IMR-90 (cell line): Measurements from ENCODE around the gene RPRML. TPM values are rescaled to one million over a fixed set of nuclear protein-coding genes. Genes with fewer than 3 reads are reported as not detected.

ENCODE experiments used
- ATAC-seq: fragments of 200-7000 bp; cut with Tn5 transposase; 2 replicates; pipeline ENCODE4 v1.9.1; 2020; ENCODE audit warnings: low read depth, mild to moderate bottlenecking, moderate library complexity
- BruUV-seq: library from RNA; stranded (reverse); fragments of 400-500 nt; replicated peaks from 2 replicates; lab custom pipeline; 2021; lab: Mats Ljungman, UMichigan
- CTCF ChIA-PET: fragments of 300-600 bp; formaldehyde crosslinking; extraction: SDS; loops from one replicate; lab custom pipeline; 2021; ENCODE audit warnings: antibody characterized with exemption; lab: Yijun Ruan, JAX
- POLR2A ChIA-PET: fragments of 300-600 bp; sonication (Branson Sonifier 250); formaldehyde crosslinking; loops from one replicate; lab custom pipeline; 2022; ENCODE audit warnings: antibody characterized with exemption; ENCODE audit not compliant: unreplicated experiment; lab: Charles Lee
- DNase-seq: peaks from one replicate; pipeline ENCODE4 v3.0.0; 2013
- H2AFZ ChIP-seq: replicated peaks from 2 replicates; pipeline ENCODE3; 2013; ENCODE audit warnings: low read length, mild to moderate bottlenecking; ENCODE audit not compliant: poor library complexity
- H2AK5ac ChIP-seq: 2 replicates; pipeline ENCODE4 v1.6.1; 2013; ENCODE audit warnings: low read depth, low read length, inconsistent platforms
- H2AK9ac ChIP-seq: replicated peaks from 2 replicates; pipeline ENCODE3; 2013; ENCODE audit warnings: mild to moderate bottlenecking, low read depth, low read length, moderate library complexity; ENCODE audit not compliant: poor library complexity
- H2BK120ac ChIP-seq: 2 replicates; pipeline ENCODE4 v1.6.1; 2013; ENCODE audit warnings: low read depth, low read length, inconsistent platforms
- H2BK15ac ChIP-seq: 3 replicates; pipeline ENCODE4 v1.6.1; 2013; ENCODE audit warnings: low read depth, low read length, inconsistent platforms
- H2BK20ac ChIP-seq: 2 replicates; pipeline ENCODE4 v1.6.1; 2013; ENCODE audit warnings: low read depth, mild to moderate bottlenecking, inconsistent platforms, low read length, moderate library complexity
- H2BK5ac ChIP-seq: 2 replicates; pipeline ENCODE4 v1.6.1; 2013; ENCODE audit warnings: mild to moderate bottlenecking, low read depth, low read length, inconsistent platforms; ENCODE audit not compliant: poor library complexity, severe bottlenecking
- H3K14ac ChIP-seq: replicated peaks from 2 replicates; pipeline ENCODE4 v1.6.1; 2013; ENCODE audit warnings: low read depth, low read length, inconsistent platforms
- H3K18ac ChIP-seq: 2 replicates; pipeline ENCODE4 v1.6.1; 2013; ENCODE audit warnings: low read depth, low read length, control low read depth
- H3K23ac ChIP-seq: 2 replicates; pipeline ENCODE4 v1.6.1; 2013; ENCODE audit warnings: low read depth, low read length, inconsistent platforms
- H3K27ac ChIP-seq: 2 replicates; pipeline ENCODE4 v1.5.1; 2013; ENCODE audit warnings: mild to moderate bottlenecking, control low read depth, low read length; ENCODE audit not compliant: insufficient read depth
- H3K27me3 ChIP-seq: 2 replicates; pipeline ENCODE4 v1.6.1; 2013; ENCODE audit warnings: low read length; ENCODE audit not compliant: control insufficient read depth, insufficient read depth
- H3K36me3 ChIP-seq: 2 replicates; pipeline ENCODE4 v1.6.1; 2013; ENCODE audit warnings: low read length, mixed read lengths; ENCODE audit not compliant: control insufficient read depth, insufficient read depth
- H3K4ac ChIP-seq: 2 replicates; pipeline ENCODE4 v1.6.1; 2013; ENCODE audit warnings: low read depth, low read length, inconsistent platforms
- H3K4me1 ChIP-seq: 2 replicates; pipeline ENCODE4 v1.6.1; 2013; ENCODE audit warnings: low read length, mixed read lengths; ENCODE audit not compliant: control insufficient read depth, insufficient read depth
- H3K4me2 ChIP-seq: 2 replicates; pipeline ENCODE4 v1.6.1; 2013; ENCODE audit warnings: low read depth, mild to moderate bottlenecking, control low read depth, low read length, moderate library complexity
- H3K4me3 ChIP-seq: 2 replicates; pipeline ENCODE4 v1.5.1; 2013; ENCODE audit warnings: low read depth, mild to moderate bottlenecking, control low read depth, low read length, moderate library complexity; ENCODE audit not compliant: insufficient read depth
- H3K56ac ChIP-seq: 2 replicates; pipeline ENCODE4 v1.6.1; 2013; ENCODE audit warnings: low read length, inconsistent platforms; ENCODE audit not compliant: insufficient read depth; ENCODE audit errors: extremely low read depth
- H3K79me1 ChIP-seq, 2 experiments: 2 replicates each; pipeline ENCODE4 v1.6.1; 2013; ENCODE audit warnings: low read length in 2 of 2, inconsistent platforms in 1 of 2, low read depth in 1 of 2
- H3K9ac ChIP-seq: 2 replicates; pipeline ENCODE4 v1.6.1; 2013; ENCODE audit warnings: low read depth, low read length, control low read depth
- H3K9me1 ChIP-seq: 2 replicates; pipeline ENCODE4 v1.6.1; 2013; ENCODE audit warnings: low read length, inconsistent platforms; ENCODE audit not compliant: insufficient read depth
- H3K9me3 ChIP-seq: 2 replicates; pipeline ENCODE4 v1.6.1; 2013; ENCODE audit warnings: low read length; ENCODE audit not compliant: control insufficient read depth, insufficient read depth
- H4K20me1 ChIP-seq: 2 replicates; pipeline ENCODE4 v1.6.1; 2013; ENCODE audit warnings: low read length, inconsistent platforms; ENCODE audit not compliant: insufficient read depth
- H4K5ac ChIP-seq: 2 replicates; pipeline ENCODE4 v1.6.1; 2013; ENCODE audit warnings: mild to moderate bottlenecking, low read depth, low read length, control low read depth
- H4K8ac ChIP-seq, 2 experiments: 2 replicates each; pipeline ENCODE4 v1.6.1; 2013; ENCODE audit warnings: low read depth in 2 of 2, low read length in 2 of 2, control low read depth in 1 of 2, inconsistent platforms in 1 of 2
- H4K91ac ChIP-seq: 2 replicates; pipeline ENCODE4 v1.6.1; 2013; ENCODE audit warnings: low read depth, low read length, inconsistent platforms; ENCODE audit not compliant: insufficient read depth
- BHLHE40 ChIP-seq: fragments of 150-350 bp; IDR thresholded peaks from 2 replicates; pipeline ENCODE4 v1.6.1; 2016; ENCODE audit warnings: mild to moderate bottlenecking, low read depth, low read length
- CEBPB ChIP-seq: IDR thresholded peaks from 2 replicates; pipeline ENCODE4 v1.6.1; 2012; ENCODE audit warnings: low read depth, low read length, improper control_type of control experiment
- MAFK ChIP-seq: IDR thresholded peaks from 2 replicates; pipeline ENCODE4 v1.6.1; 2012; ENCODE audit warnings: low read depth, low read length, improper control_type of control experiment
- MAZ ChIP-seq: IDR thresholded peaks from 2 replicates; pipeline ENCODE4 v1.6.1; 2012; ENCODE audit warnings: low read depth, mild to moderate bottlenecking, low read length, improper control_type of control experiment, moderate library complexity, borderline replicate concordance
- POLR2A ChIP-seq: IDR thresholded peaks from 2 replicates; pipeline ENCODE4 v1.6.1; 2012; ENCODE audit warnings: mild to moderate bottlenecking, low read depth, low read length
- SMC3 ChIP-seq: fragments of 150-350 bp; IDR thresholded peaks from 2 replicates; pipeline ENCODE4 v1.6.1; 2016; ENCODE audit warnings: low read depth, mild to moderate bottlenecking, antibody characterized with exemption, low read length, moderate library complexity
- USF2 ChIP-seq: fragments of 150-350 bp; IDR thresholded peaks from 2 replicates; pipeline ENCODE4 v1.6.1; 2017; ENCODE audit warnings: mild to moderate bottlenecking, antibody characterized with exemption, low read length, low read depth
- WGBS, 2 experiments: methylation state at CpG; one replicate each; pipeline versions ENCODE4 v1.1.5 to v1.1.7; 2013; ENCODE audit warnings: missing lambda C conversion rate in 2 of 2; ENCODE audit not compliant: insufficient read length in 1 of 2; ENCODE audit errors: extremely low coverage in 2 of 2; 5-methylcytosine and 5-hydroxymethylcytosine counted together
- dilution Hi-C: fragments of 300-500 bp; cut with HindIII; formaldehyde crosslinking; loops from one replicate; pipeline ENCODE4 v1.14.3; 2018; ENCODE audit warnings: low sequenced_read_pairs; ENCODE audit not compliant: unreplicated experiment
- in situ Hi-C: fragments of 300-500 bp; cut with MboI; formaldehyde crosslinking; loops from 3 replicates; pipeline ENCODE4 v1.14.3; 2019; ENCODE audit warnings: low sequenced_read_pairs, inconsistent platforms, mixed read lengths
- intact Hi-C: fragments of 100-400 bp; cut with micrococcal nuclease; formaldehyde crosslinking; loops from 2 replicates; pipeline ENCODE4 v1.10.0; 2022
- polyA plus RNA-seq, 3 experiments: library from polyadenylated mRNA; depleted of rRNA; stranded (reverse); fragments of >200 nt; gene quantifications; 2 replicates each; pipeline ENCODE4 v1.2.3, GENCODE V29; 2012; ENCODE audit warnings: low replicate concordance in 1 of 3
- total RNA-seq: library from RNA; depleted of rRNA; stranded (reverse); fragments of >200 nt; gene quantifications from 2 replicates; pipeline ENCODE4 v1.2.3, GENCODE V29; 2012

RPRML gene
- total and polyA plus RNA-seq, 2 of the 4 experiments (the other 2 are of a cell fraction): not detected

- no peak overlapping the region for H2AK5ac ChIP-seq
- peak overlapping the region; percentile 32 for H2AFZ ChIP-seq
- H3K14ac ChIP-seq: no peak overlapping the region
- no peak overlapping the region for H2BK20ac ChIP-seq
- no peak overlapping the region for H2BK5ac ChIP-seq
- 90% methylated on average over 2 of the region's 14 CpGs; no CpG with 5 or more reads in 1 of the 2 experiments for WGBS, 2 experiments
- no peaks in the 10 kb centered on the region for H3K36me3 ChIP-seq
- H2BK15ac ChIP-seq: no peak overlapping the region
- no peak overlapping the region for H4K8ac ChIP-seq
- POLR2A ChIA-PET: no interaction called here
- CTCF ChIA-PET: interaction anchor here (0.5 kb wide), 1 partner anchor 9 kb away, joined by 3 read pairs; no protein-coding TSS in a partner anchor
- in situ Hi-C loops (loop anchor here (25.0 kb wide), 1 partner anchor 148 kb away; the partner anchor contains the start of gene WNT9B), dilution Hi-C loops (no loop called here), intact Hi-C loops (no loop called here)
- H3K23ac ChIP-seq: no peak overlapping the region
- H3K56ac ChIP-seq: no peak overlapping the region
- H3K27me3 ChIP-seq: no peaks in the 10 kb centered on the region
- peaks cover 5% of the 10 kb centered on the region; the same call in 1 of the 2 replicates for H3K4me1 ChIP-seq
- H3K79me1 ChIP-seq: no peaks in the 10 kb centered on the region
- H3K4me2 ChIP-seq: no peak overlapping the region
- H3K18ac ChIP-seq: no peak overlapping the region
- no peak overlapping the region for H2AK9ac ChIP-seq
- H3K9me3 ChIP-seq: no peaks in the 10 kb centered on the region
- no peak overlapping the region for H3K27ac ChIP-seq
- peaks cover 3% of the 10 kb centered on the region; the same call in 1 of the 2 replicates for H3K9me1 ChIP-seq
- H3K4ac ChIP-seq: no peak overlapping the region
- BruUV-seq: no TSS peak
- DNase-seq (no peak), ATAC-seq (no peak)
- H4K20me1 ChIP-seq: no peaks in the 10 kb centered on the region
- no peak overlapping the region for H3K9ac ChIP-seq
- no peak overlapping the region for H4K5ac ChIP-seq
- no peak overlapping the region for H3K4me3 ChIP-seq
- no peak overlapping the region for H4K91ac ChIP-seq
- no peak overlapping the region for H2BK120ac ChIP-seq
- no peak for TF ChIP-seq MAZ
- TF ChIP-seq BHLHE40: no peak
- no peak for TF ChIP-seq POLR2A
- TF ChIP-seq SMC3: no peak
- TF ChIP-seq USF2: no peak
- TF ChIP-seq CEBPB: no peak
- TF ChIP-seq MAFK: no peak
Observed at GRCh38 chr17:47009759-47010594, 30.9 kb upstream of the RPRML start.
